HCT116 (cell line): ENCODE results near the gene AGAP1. TPM values are rescaled to one million over a fixed set of nuclear protein-coding genes. Genes with fewer than 3 reads are reported as not detected.

Experiments
- ATAC-seq: fragments of 200-7000 bp; cut with Tn5 transposase; 2 replicates; pipeline ENCODE4 v1.9.1; 2020; ENCODE audit warnings: mild to moderate bottlenecking, moderate library complexity
- BruUV-seq: library from RNA; stranded (reverse); fragments of 400-500 nt; replicated peaks from 2 replicates; lab custom pipeline; 2021; lab: Mats Ljungman, UMichigan
- CTCF ChIA-PET: fragments of 300-600 bp; sonication (Branson Sonifier 250); formaldehyde crosslinking; loops from one replicate; lab custom pipeline; 2021; ENCODE audit warnings: antibody characterized with exemption; lab: Charles Lee
- POLR2A ChIA-PET: fragments of 300-600, 350-600 bp; sonication (Branson Sonifier 250); formaldehyde crosslinking; loops from one replicate; lab custom pipeline; 2021; ENCODE audit warnings: antibody characterized with exemption; lab: Charles Lee
- RAD21 ChIA-PET, 2 experiments: fragments of 300-600 bp; sonication (Branson Sonifier 250); formaldehyde crosslinking; loops; one replicate each; lab custom pipeline; 2023; ENCODE audit warnings: low total read pairs in 2 of 2; ENCODE audit not compliant: uncharacterized antibody in 2 of 2, unreplicated experiment in 2 of 2, low non-redundant PET in 1 of 2; lab: Charles Lee
- DNase-seq: peaks from one replicate; pipeline ENCODE4 v3.0.0-alpha.2; 2010; ENCODE audit warnings: low read depth, low spot score
- H2AFZ ChIP-seq: fragments of 200-600 bp; shearing (Covaris generic), sonication (generic); 2 replicates; pipeline ENCODE4 v1.6.1; 2017; ENCODE audit warnings: low read depth, mixed run types, mixed read lengths, antibody characterized with exemption, low read length; ENCODE audit not compliant: poor library complexity, severe bottlenecking
- H3K27ac ChIP-seq: 2 replicates; pipeline ENCODE4 v1.5.1; 2012; ENCODE audit warnings: low read depth, low read length
- H3K27me3 ChIP-seq: fragments of 200-600 bp; sonication (generic); 2 replicates; pipeline ENCODE4 v1.6.1; 2016; ENCODE audit warnings: mixed run types, low read length, mixed read lengths; ENCODE audit not compliant: insufficient read depth
- H3K36me3 ChIP-seq, 2 experiments: fragments of 200-500 bp in 1 of 2; fragments of 200-600 bp in 1 of 2; sonication (Bioruptor generic) in 1 of 2; sonication (generic) in 1 of 2; 2 replicates each; pipeline versions ENCODE4 v1.5.1 to v1.6.1; 2014 to 2016; ENCODE audit warnings: low read length in 2 of 2, inconsistent platforms in 1 of 2, mixed read lengths in 1 of 2, mixed run types in 1 of 2; ENCODE audit not compliant: insufficient read depth in 2 of 2, control insufficient read depth in 1 of 2
- H3K4me1 ChIP-seq, 2 experiments: fragments of 200-600 bp in 1 of 2; sonication (generic) in 1 of 2; 2 replicates each; pipeline versions ENCODE4 v1.5.1 to v1.6.1; 2012 to 2017; ENCODE audit warnings: low read length in 2 of 2, inconsistent platforms in 1 of 2, mild to moderate bottlenecking in 1 of 2, mixed read lengths in 1 of 2, mixed run types in 1 of 2, moderate library complexity in 1 of 2; ENCODE audit not compliant: insufficient read depth in 2 of 2, control insufficient read depth in 1 of 2
- H3K4me2 ChIP-seq: fragments of 200-600 bp; sonication (generic); 2 replicates; pipeline ENCODE4 v1.6.1; 2017; ENCODE audit warnings: mixed run types, low read length, mixed read lengths
- H3K4me3 ChIP-seq, 2 experiments: fragments of 200-600 bp in 1 of 2; sonication (generic) in 1 of 2; replicated peaks in 1 of 2; 2 replicates each; pipeline ENCODE4 v1.5.1; 2011 to 2016; ENCODE audit warnings: low read length in 2 of 2, control low read depth in 1 of 2, low read depth in 1 of 2, mild to moderate bottlenecking in 1 of 2, mixed read lengths in 1 of 2, mixed run types in 1 of 2
- H3K79me2 ChIP-seq: fragments of 200-600 bp; sonication (generic); 2 replicates; pipeline ENCODE4 v1.6.1; 2017; ENCODE audit warnings: mild to moderate bottlenecking, mixed run types, low read length, moderate library complexity, mixed read lengths; ENCODE audit not compliant: insufficient read depth
- H3K9ac ChIP-seq: fragments of 200-600 bp; sonication (generic); 2 replicates; pipeline ENCODE4 v1.6.1; 2016; ENCODE audit warnings: low read length, mixed read lengths
- H3K9me2 ChIP-seq: fragments of 200-600 bp; sonication (generic), shearing (Covaris generic); 2 replicates; pipeline ENCODE4 v1.6.1; 2017; ENCODE audit warnings: mixed run types, mild to moderate bottlenecking, moderate library complexity; ENCODE audit not compliant: insufficient read depth
- H3K9me3 ChIP-seq, 2 experiments: fragments of 200-500 bp in 1 of 2; fragments of 200-600 bp in 1 of 2; sonication (Bioruptor generic) in 1 of 2; sonication (generic) in 1 of 2; 2 replicates each; pipeline ENCODE4 v1.6.1; 2014 to 2017; ENCODE audit warnings: low read length in 2 of 2, mixed read lengths in 2 of 2, inconsistent platforms in 1 of 2, low read depth in 1 of 2, mild to moderate bottlenecking in 1 of 2, mixed run types in 1 of 2, moderate library complexity in 1 of 2; ENCODE audit not compliant: control insufficient read depth in 1 of 2, insufficient read depth in 1 of 2
- H4K20me1 ChIP-seq: fragments of 200-600 bp; sonication (generic), shearing (Covaris generic); 2 replicates; pipeline ENCODE4 v1.6.1; 2017; ENCODE audit warnings: mixed run types, mild to moderate bottlenecking, moderate library complexity; ENCODE audit not compliant: insufficient read depth
- CBX3 ChIP-seq: IDR thresholded peaks from 2 replicates; pipeline ENCODE4 v1.6.1; 2012; ENCODE audit warnings: low read depth
- EGR1 ChIP-seq: IDR thresholded peaks from 2 replicates; pipeline ENCODE4 v1.6.1; 2012; ENCODE audit warnings: low read depth
- ELF1 ChIP-seq: IDR thresholded peaks from 2 replicates; pipeline ENCODE4 v1.6.1; 2012; ENCODE audit warnings: low read depth, borderline replicate concordance
- EZH2 ChIP-seq: fragments of 200-600 bp; sonication (generic); IDR thresholded peaks from 2 replicates; pipeline ENCODE4 v1.6.1; 2017; ENCODE audit warnings: antibody characterized with exemption, mixed run types
- JUND ChIP-seq: IDR thresholded peaks from 2 replicates; pipeline ENCODE4 v1.6.1; 2012
- POLR2AphosphoS5 ChIP-seq: IDR thresholded peaks from 2 replicates; pipeline ENCODE4 v1.6.1; 2011; ENCODE audit warnings: mild to moderate bottlenecking, low read depth, low read length, moderate library complexity
- RAD21 ChIP-seq: IDR thresholded peaks from 2 replicates; pipeline ENCODE4 v1.6.1; 2012; ENCODE audit warnings: low read depth, mild to moderate bottlenecking
- REST ChIP-seq: IDR thresholded peaks from 2 replicates; pipeline ENCODE4 v1.6.1; 2012; ENCODE audit warnings: low read depth
- SRF ChIP-seq: IDR thresholded peaks from 2 replicates; pipeline ENCODE4 v1.6.1; 2012; ENCODE audit warnings: low read depth
- TCF7L2 ChIP-seq: IDR thresholded peaks from 2 replicates; pipeline ENCODE4 v1.7.0; 2011; ENCODE audit warnings: borderline replicate concordance, inconsistent platforms; ENCODE audit not compliant: insufficient read depth, insufficient read length; ENCODE audit errors: extremely low read depth
- ZFX ChIP-seq: fragments of 450-650 bp; IDR thresholded peaks from 2 replicates; pipeline ENCODE4 v1.6.1; 2017
- intact Hi-C: fragments of 100-400 bp; cut with micrococcal nuclease; formaldehyde crosslinking; loops from 2 replicates; pipeline ENCODE4 v1.10.0; 2022
- total RNA-seq: library from RNA; stranded (reverse); gene quantifications from one replicate; pipeline ENCODE4 v1.2.1, GENCODE V29; 2021; ENCODE audit not compliant: unreplicated experiment
- TF ChIP-seq, protein P1 (sequence below): IDR thresholded peaks from 2 replicates; pipeline ENCODE4 v1.6.1; 2012
- TF ChIP-seq, protein P2 (sequence below): IDR thresholded peaks from 2 replicates; pipeline ENCODE4 v1.6.1; 2011; ENCODE audit warnings: mild to moderate bottlenecking, low read length, moderate library complexity; ENCODE audit not compliant: insufficient replicate concordance; ENCODE audit errors: extremely low read depth

The AGAP1 gene
- total RNA-seq, 1 experiment from 2014 or later = 43.8 TPM

- RAD21 ChIA-PET = no interaction called here
- H3K4me3 ChIP-seq = no peak overlapping the region
- no peak overlapping the region for H3K27ac ChIP-seq
- no peaks in the 10 kb centered on the region for H3K9me3 ChIP-seq
- intact Hi-C loops = no loop called here
- H2AFZ ChIP-seq = no peak overlapping the region
- CTCF ChIA-PET = no interaction called here
- H3K27me3 ChIP-seq = no peaks in the 10 kb centered on the region
- no peaks in the 10 kb centered on the region for H4K20me1 ChIP-seq
- no peak for ATAC-seq
- H3K4me2 ChIP-seq = no peak overlapping the region
- no peak for TF ChIP-seq TCF7L2
- no peak for TF ChIP-seq CBX3
- TF ChIP-seq SRF = no peak
- POLR2A ChIA-PET = no interaction called here
- no peaks in the 10 kb centered on the region for H3K9me2 ChIP-seq
- no peaks in the 10 kb centered on the region; a peak in 1 of 4 replicates for H3K4me1 ChIP-seq
- BruUV-seq = no TSS peak
- H3K36me3 ChIP-seq = no peaks in the 10 kb centered on the region
- no peak overlapping the region for H3K9ac ChIP-seq
- no peak for DNase-seq
- no peaks in the 10 kb centered on the region for H3K79me2 ChIP-seq
Measured at GRCh38 chr2:235945608-235946140, 451.8 kb downstream of the AGAP1 start.

DNA sequence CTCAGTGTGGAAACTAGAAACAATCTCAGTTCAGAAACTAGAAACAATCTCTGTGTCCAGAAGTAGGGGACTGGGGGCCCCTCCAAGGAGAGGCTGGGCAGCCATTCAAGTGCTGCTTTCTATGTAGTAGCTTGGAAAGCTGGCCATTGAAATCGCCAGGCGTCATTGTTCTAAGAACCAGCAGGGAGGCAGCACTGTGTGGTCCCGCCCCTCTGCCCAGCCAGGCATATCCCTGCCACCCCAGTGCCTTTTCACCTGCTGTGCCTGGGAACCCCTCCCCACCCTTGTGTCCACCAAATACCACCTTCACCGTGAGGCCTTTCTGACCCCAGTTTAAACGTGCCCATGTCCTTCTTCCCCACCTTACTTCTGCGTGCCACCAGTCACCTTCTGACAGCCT, 452.7 kb downstream of the AGAP1 start:
- Histone ChIP-seq H2AFZ (no peak overlapping the region), H3K79me2 (no peaks in the 10 kb centered on the region), H3K4me1 (no peaks in the 10 kb centered on the region), H3K9me2 (no peaks in the 10 kb centered on the region), H3K9ac (no peak overlapping the region), H3K9me3 (no peaks in the 10 kb centered on the region), H3K36me3 (no peaks in the 10 kb centered on the region), H4K20me1 (no peaks in the 10 kb centered on the region), H3K27me3 (no peaks in the 10 kb centered on the region), H3K4me2 (no peak overlapping the region), H3K27ac (no peak overlapping the region), H3K4me3 (no peak overlapping the region)
- ChIA-PET POLR2A (interaction anchor here (0.7 kb wide), 1 partner anchor 222 kb away, joined by 3 read pairs; no protein-coding TSS in a partner anchor), CTCF (no interaction called here), RAD21 (no interaction called here)
- ATAC-seq (peak; percentile 66), DNase-seq (no peak)
- no TSS peak for BruUV-seq
- intact Hi-C loops = no loop called here
- no peak for TF ChIP-seq EGR1
- TF ChIP-seq, protein P1, sequence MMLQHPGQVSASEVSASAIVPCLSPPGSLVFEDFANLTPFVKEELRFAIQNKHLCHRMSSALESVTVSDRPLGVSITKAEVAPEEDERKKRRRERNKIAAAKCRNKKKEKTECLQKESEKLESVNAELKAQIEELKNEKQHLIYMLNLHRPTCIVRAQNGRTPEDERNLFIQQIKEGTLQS = no peak
- no peak for TF ChIP-seq TCF7L2
- no peak for TF ChIP-seq REST
- no peak for TF ChIP-seq SRF
- TF ChIP-seq EZH2 = no peak
- no peak for TF ChIP-seq ZFX
- TF ChIP-seq, protein P2, sequence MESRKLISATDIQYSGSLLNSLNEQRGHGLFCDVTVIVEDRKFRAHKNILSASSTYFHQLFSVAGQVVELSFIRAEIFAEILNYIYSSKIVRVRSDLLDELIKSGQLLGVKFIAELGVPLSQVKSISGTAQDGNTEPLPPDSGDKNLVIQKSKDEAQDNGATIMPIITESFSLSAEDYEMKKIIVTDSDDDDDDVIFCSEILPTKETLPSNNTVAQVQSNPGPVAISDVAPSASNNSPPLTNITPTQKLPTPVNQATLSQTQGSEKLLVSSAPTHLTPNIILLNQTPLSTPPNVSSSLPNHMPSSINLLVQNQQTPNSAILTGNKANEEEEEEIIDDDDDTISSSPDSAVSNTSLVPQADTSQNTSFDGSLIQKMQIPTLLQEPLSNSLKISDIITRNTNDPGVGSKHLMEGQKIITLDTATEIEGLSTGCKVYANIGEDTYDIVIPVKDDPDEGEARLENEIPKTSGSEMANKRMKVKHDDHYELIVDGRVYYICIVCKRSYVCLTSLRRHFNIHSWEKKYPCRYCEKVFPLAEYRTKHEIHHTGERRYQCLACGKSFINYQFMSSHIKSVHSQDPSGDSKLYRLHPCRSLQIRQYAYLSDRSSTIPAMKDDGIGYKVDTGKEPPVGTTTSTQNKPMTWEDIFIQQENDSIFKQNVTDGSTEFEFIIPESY = no peak
- no peak for TF ChIP-seq RAD21
- no peak for TF ChIP-seq ELF1
- no peak for TF ChIP-seq JUND
- TF ChIP-seq CBX3 = no peak
- no peak for TF ChIP-seq POLR2AphosphoS5
